GM19099 (cell line): ENCODE data around the gene CCNYL1.

Experiments used
- POLR2A ChIP-seq: IDR thresholded peaks from 3 replicates; pipeline ENCODE4 v1.6.1; 2011; ENCODE audit warnings: low read depth; ENCODE audit not compliant: insufficient read length; ENCODE audit errors: extremely low read depth

CCNYL1 gene

GRCh38 chr2:207692206-207693065 lies 19.0 kb upstream of the CCNYL1 start:
- TF ChIP-seq POLR2A = no peak

DNA sequence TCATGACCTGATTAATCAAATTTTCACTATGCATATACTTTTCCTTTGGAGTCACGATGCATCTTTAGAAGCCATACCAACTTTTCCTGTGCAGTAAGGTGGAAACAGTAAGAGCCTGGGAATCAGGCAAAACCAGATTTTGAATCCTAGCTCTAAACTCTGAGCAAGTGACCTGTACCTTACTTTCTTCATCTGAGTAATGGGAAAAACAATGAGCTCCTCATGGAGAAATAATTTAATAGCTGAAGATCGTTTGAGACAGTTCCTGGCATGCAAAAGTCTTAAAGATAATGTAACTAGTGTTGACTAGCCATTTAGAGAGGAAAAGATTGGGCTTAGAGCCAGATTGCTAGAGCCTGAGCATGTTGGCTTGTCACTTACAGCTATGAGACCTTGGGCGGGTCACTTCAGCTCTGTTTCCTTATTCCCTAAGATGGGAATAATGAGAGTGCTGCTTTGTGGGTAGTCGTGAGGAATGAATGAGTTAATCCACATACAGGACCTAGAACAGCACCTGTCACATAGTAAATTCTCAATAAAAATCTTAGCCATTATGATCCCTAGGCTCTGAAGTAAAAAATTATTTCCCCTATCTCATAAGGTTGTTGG lies 17.7 kb upstream of the CCNYL1 start:
- TF ChIP-seq POLR2A = no peak

DNA sequence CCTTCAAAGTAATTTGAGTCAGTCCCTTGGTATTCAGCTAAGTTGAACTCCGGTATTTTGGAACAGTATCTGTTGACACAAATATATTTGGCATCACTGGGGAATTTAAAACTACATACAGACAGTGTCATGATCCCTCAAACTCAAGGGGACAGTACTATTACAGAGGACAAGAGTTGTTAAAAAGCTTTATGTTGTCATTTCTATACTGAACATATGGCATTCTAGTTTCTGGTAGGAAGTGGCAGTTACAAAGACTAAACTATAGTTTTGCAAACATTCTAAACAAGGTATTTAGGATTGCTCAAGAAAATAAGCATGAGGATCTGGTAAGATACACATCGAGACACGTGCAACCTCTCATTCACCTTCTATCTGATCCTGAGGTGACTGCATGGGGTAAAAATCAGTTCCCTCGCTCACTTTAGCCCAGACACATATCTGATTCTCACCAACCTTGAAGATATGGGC lies 16.6 kb upstream of the CCNYL1 start:
- no peak for TF ChIP-seq POLR2A

DNA sequence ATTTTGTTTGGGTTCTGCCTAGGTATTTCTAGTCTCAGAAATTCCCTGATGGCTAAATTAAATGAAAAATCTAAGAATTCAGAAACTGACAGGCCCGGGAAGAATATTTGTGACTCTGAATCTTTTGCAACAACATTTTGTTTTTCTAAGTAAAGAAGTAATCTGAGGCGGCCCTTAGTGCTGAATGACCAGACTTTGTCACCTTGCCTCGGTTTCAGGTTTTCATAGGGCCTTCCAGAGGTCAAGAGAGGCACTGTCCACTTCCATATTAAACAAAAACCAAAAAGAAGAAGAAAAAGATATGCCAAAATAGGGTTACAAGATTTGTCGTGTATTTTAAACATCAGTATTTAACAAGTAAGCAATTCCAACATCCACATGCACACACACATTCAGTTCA lies 16.1 kb upstream of the CCNYL1 start:
- no peak for TF ChIP-seq POLR2A

- no peak for TF ChIP-seq POLR2A
Measured at GRCh38 chr2:207697411-207697810, 14.0 kb upstream of the CCNYL1 start.

- no peak for TF ChIP-seq POLR2A
Measured at GRCh38 chr2:207698301-207698700, 13.1 kb upstream of the CCNYL1 start.

GRCh38 chr2:207704078-207704477 lies 7.4 kb upstream of the CCNYL1 start:
- no peak for TF ChIP-seq POLR2A

DNA sequence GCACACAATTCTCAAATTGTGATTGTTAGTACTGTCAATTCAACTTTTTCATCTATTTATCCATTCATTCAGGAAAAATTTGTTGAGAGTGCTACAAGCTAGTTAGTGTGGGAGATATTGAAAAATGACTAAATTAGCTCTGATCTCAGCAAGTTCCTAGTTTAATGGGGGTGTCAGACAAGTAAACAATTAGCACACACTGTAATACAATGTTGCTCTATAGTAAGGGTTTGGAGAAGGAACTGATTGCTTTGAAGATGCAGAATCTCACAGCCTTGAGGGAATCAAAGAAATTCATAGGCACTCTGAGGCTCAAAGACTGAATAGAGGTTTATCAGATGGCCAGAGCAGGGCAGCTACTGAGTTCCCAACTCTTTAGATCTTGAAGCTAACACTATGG lies 6.8 kb upstream of the CCNYL1 start:
- TF ChIP-seq POLR2A = no peak

GRCh38 chr2:207706936-207707860 lies 4.2 kb upstream of the CCNYL1 start:
- no peak for TF ChIP-seq POLR2A

DNA sequence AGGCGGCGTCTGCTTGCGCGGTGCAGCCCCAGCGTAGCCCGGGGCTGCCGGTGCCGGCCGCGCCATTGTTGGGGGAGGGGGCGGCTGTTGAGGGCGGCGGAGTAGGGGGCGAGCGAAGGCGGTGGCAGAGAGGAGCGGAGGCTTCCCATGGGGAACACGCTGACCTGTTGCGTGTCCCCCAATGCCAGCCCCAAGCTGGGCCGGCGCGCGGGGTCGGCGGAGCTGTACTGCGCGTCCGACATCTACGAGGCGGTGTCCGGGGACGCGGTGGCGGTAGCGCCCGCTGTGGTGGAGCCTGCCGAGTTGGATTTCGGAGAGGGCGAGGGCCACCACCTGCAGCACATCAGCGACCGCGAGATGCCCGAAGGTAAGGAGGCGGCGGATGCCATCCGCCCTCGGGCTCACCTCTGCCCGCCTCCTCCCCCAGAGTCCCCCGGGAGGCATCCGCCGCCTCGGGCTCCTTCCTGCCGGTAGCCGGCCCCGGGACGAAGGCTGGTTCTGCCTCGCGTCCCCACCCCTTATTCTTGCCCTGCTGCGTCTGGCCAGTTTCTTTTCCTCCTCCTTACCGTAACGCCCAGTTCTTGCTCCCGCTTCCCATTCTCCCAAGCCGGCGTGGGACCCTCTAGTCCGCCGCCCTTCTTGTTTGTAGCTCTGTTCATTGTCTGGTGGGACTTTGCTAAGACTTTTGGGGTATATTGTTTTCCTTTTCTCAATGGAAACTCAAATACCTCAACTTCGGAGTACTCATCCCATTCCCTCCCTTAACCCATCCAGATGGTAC lies 500 bp downstream of the CCNYL1 start:
- TF ChIP-seq POLR2A = no peak

DNA sequence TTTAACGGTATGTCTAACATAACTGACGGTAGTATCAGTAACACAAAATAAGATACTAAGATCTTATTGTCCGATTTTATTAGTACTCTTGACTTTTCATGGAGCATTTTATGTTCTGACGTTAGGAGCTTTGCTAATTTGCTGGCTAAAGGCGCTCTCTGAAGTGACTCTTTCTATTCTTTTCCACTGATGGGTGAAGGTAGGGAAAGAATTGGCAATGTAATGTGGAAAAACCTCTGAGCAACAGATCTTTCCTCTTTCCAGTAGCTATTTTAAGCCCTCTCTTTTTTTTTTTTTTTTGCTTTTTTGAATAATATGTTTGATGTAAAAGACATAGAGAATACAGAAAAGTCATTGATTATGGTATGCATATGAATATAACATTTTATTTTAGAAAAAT lies 4.6 kb downstream of the CCNYL1 start:
- TF ChIP-seq POLR2A = no peak

DNA sequence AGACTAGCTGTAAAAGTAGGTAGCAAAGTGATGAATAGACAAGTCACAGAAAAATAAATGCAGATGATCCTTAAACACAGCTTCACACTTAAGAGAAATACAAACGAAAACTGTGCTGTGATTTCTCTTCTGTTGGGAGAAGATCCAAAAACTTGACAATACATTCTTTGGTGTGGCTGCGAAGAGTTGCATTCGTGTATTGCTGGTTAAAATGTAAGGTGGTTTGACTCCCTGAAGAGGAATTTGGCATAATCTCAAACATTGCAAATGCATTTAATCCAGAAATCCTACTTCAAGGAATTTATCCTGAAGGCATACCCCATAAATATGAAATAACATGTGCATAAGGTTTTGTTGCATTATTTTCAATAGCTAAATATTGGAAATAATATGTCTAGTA lies 7.1 kb downstream of the CCNYL1 start:
- no peak for TF ChIP-seq POLR2A

DNA sequence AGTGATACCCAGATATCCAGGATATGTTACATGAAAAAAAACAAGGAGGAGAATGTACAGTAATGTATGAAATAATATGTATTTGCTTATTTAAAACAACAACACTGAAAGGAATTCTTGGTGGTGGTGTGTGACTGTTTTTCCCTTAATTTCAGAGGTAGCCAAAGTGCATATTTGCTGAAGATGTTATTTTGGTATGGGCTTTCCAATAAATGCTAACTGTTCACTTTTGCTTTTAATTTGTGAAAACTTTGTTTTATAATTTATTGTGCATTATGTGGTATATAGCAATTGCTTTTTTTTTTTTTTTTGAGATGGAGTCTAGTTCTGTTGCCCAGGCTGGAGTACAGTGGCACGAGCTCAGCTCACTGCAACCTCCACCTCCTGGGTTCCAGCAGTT lies 7.6 kb downstream of the CCNYL1 start:
- no peak for TF ChIP-seq POLR2A

DNA sequence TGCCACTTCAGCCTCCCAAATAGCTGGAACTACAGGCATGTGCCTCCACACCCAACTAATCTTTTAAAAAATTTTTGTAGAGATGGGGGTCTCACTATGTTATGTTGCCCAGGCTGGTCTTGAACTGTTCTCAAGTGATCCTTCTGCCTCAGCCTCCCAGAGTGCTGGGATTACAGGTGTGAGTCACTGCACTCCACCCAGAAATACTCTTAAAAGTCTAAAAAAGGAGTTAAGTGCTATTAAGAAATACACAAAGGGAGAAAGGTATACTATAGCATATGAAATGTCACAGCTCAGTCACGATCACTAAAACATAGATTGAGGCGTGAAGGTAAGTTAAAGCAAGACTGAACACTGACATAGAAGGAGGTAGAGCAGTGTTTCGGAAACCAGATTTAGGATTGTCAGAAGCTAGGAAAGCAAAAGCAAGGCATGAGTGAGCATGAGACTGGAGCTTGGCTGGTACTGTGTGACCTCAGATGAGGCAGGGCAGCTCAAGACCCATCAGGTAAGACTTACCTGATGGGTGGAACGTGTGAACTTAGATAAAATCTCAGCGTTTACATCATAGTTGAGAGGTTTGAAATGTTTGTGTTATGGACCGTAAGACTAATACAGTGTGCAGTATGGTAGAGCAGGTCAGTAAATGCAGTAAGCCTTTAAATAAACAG lies 9.2 kb downstream of the CCNYL1 start:
- TF ChIP-seq POLR2A = no peak
